ENCODE data around the gene YTHDF1.

The YTHDF1 gene

DNA sequence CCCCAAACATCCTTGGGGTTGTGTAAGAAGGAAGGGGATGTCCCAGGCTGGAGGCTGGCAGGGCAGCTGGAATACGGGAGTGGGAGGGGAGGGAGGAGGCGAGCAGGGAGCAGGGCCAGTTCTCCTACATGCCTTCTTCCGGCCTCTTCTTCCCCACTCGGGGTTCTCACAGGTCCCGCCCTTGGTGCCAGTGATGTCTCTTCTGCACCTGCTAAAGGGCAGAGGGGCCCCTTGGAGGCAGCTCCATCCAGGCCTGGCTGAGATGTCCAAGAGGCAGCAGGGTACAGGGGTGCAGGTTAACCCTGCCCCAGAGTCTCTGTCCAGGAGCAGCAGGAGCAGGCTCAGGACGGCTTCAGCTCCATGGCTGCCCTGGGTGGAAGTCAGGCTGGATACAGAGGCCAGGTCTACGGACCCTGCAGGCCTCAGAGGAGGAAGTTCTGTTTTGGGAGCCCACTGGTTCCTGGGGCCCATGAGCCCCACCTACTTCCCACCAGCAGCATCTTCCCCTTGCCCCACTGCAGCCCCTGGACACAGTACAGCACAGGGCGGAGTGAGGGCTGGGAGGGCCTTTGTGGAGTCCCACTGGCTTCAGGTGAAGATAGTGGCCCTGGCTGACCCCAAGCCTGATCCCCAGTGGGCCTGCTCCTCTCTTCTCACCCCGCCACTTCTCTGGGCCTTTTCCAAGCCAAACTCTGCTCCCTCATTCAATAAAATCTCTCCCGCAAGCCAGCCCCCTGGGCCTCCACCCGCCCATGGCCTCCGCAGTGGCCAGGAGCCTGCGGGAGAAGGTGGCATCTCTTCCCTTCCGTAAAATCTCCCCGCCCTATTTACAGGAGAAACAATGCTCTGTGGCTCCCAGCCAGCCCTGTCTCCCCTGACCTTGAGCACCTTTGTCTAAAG is 60.4 kb downstream of the YTHDF1 start:
- no peak for DNase-seq (ENCODE audit: low read depth)

DNA sequence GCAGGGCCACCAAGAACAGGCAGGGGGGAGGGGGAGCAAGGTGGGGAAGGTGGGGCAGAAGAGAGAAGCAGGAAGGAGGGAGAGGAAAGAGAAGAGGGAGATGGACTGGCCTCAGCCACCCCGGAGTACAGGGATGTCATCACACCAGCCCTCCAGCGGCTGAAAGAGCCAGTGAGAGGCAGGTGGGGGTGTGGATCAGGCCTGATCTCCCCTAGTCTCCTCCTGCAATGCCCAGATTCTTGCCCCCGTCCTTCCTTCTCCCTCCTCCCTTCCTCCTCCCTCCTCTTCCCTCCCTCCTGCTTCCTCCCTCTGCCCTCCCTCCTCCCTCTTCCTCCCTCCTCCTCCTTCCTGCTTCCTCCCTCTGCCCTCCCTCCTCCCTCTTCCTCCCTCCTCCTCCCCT is 61.5 kb downstream of the YTHDF1 start:
- DNase-seq (ENCODE audit: low read depth): no peak

DNA sequence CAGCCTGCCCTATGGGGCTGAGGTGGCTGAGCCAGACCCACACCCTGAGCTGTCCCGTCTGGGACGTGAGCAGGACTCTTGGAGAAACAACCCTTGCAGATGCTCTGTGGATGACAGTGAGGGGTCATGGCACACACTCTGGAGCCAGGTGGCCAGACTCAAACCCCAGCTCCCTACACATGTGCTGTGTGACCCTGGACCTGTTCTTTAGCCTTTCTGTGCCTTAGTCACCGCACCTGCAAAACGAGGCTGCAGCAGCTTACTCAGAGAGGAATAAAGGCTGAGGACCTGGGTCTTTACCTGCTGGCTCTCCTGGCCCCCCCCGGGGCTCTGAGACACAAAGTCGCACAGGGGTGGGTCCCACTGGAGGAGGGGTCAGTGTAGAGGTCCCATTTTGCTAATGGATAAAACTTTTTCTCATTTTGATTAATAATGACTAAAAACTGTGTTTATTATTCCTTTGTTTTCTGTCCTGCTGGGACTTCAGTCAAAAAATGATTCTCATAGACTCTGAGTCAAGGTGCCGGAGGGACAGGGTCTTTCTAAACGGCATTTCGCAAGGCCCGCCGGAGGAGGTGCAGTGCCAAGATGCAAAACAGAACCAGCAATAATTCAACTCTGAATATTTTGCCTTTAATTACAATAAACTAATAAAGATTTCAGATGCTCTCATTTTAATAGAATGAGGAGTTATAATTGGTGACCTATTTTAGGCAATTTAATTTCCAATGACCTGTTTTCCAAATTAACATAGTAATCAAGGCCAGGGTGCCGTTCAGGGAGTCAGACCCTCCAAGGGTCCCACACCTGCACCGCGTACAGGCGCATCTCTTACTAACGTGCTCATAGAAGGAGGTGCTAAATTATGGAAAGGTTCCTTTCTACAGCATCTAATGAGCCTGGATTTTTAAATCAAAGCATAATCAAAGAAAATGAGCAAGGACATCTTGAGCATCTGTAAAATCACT is 62.4 kb downstream of the YTHDF1 start:
- no peak for DNase-seq (ENCODE audit: low read depth)

DNA sequence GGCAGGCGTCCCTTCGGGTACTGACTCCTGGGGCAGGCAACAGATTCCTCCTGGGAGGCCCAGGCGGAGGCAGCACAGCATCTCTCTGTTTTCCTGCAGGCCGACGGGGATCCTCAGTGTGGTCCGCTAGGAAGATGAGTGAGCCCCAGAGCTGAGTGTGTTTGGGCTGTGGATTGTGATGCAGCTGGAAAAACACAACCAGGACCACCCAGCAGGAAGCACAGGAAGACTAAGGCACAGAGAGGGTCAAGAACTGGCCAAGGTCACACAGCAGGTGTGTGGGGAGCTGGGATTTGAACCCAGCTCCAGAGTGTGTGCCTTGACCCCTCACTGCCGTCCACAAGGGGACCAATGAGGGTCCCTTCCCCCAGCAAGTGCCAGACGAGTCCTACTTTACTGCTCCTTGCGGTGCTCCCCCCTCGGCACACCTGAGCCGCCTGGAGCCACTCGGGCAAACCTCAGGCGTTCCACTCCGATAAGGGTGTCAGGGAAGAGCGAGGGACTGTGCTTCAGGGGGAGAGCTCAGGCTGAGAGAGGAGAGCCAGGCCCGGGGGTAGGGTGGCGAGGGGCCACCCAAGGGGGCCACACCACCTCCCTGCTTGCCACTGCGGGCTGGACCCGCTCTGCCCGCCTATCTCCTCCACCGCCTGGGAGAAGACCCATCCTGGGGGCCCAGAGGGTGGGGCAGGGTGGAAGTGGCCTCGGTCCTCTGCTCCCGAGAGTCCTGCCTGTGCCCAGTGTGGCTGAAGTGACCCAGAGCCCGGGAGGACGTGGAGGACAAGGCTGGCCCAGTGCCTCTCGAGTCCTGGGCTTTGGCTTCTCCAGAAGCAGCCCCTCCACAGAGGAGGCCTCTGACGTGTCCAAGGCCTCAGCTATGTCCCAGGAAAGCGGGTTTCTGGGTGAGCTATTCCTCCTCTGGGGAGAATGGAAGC is 63.3 kb downstream of the YTHDF1 start:
- no peak for DNase-seq (ENCODE audit: low read depth)

GRCh38 chr20:63151554-63152321 is 64.2 kb downstream of the YTHDF1 start:
- no peak for DNase-seq (ENCODE audit: low read depth)

GRCh38 chr20:63150911-63151531 is 64.9 kb downstream of the YTHDF1 start:
- DNase-seq (ENCODE audit: low read depth): no peak

- no peak for DNase-seq (ENCODE audit: low read depth)
Measured at GRCh38 chr20:63150391-63150898, 65.5 kb downstream of the YTHDF1 start.

DNA sequence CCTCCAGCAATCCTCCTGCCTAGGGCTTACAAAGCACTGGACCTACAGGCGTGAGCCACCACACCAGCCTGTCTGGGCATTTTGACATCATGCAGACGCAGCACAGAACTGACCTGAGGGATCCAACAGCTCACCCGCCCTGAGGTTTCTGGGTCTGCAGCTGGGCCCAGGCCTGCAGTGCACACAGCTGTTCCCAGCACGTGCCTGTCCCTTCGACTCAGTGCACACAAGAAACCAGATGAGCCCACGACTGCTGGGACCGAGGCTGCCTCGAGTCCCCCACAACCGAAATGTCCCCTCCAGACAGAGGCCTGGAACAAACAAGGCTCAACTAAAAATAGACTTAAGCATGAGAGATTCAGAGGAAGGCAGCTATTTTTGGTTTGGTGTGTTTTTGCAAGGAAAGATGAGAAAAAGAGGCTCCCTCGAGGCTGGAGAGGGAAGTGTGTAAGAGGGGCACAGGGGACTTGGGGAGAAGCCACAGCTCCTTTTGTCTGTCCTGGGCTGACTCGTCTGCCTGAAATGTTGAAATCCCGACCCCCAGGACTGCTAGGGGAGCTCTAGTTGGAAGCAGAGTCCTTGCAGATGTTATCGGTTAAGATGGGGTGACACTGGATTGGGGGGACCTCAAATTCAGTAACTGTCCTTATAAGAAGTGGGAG is 66.3 kb downstream of the YTHDF1 start:
- DNase-seq (ENCODE audit: low read depth): no peak

DNA sequence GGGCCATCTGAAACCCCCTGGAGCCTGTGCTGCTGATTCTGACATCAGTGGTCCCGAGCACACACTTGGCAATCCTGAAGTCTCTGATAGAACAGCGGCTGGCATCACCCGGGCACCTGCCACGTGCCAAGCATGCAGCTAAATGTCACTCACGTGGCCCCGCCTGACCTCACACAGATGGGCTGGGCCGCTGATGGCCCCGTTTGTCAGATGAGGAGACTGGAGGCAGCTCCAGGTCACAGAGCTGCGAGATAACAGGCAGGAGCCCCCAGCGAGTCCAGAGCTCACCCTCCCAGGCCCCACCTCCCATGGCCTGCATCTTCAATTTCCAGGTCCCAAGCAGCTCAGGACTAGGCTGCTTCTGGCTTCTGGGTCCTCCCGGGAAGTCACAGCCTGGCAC is 67.2 kb downstream of the YTHDF1 start:
- DNase-seq (ENCODE audit: low read depth): no peak

DNA sequence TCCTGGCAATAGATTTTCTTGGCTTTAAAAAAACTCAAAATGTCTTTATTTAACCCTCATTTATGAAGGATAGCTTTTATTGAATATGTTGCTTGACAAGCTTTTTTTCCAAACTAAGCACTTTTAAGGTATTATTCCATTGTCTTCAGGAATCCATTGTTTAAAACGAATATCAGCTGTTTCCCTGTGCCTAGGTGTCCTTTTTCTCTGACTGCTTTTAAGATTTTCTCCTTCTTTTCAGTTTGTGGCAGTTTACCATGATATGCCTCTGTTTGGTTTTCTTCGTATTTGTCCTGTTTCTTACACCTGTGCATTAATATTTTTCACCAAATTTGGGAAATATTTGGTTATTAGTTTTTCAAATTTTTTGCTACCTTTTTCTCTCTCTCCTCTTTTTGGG is 68.4 kb downstream of the YTHDF1 start:
- no peak for DNase-seq (ENCODE audit: low read depth)
